Measurements from ENCODE around the gene ATP9A.

Gene ATP9A

GRCh38 chr20:51583499-51583898, 184.7 kb downstream of the ATP9A start:
- no peak for DNase-seq (ENCODE audit: low spot score)
- H3K27ac ChIP-seq: no peak overlapping the region
- H3K4me3 ChIP-seq: no peak overlapping the region
- no peak for TF ChIP-seq CTCF (IDR thresholded peaks at IDR 0.05)

- H3K27ac ChIP-seq: no peak overlapping the region
Measured at GRCh38 chr20:51583073-51583472, 185.1 kb downstream of the ATP9A start.

GRCh38 chr20:51581571-51581970, 186.6 kb downstream of the ATP9A start:
- DNase-seq (ENCODE audit: low spot score): no peak
- Histone ChIP-seq H3K4me3 (no peak overlapping the region), H3K27ac (no peak overlapping the region)
- no peak for TF ChIP-seq CTCF (IDR thresholded peaks at IDR 0.05)

More at GRCh38 chr20:51583073-51583472, 185.1 kb downstream of the ATP9A start:
- no peak for DNase-seq (ENCODE audit: low spot score)
- no peak for TF ChIP-seq CTCF (IDR thresholded peaks at IDR 0.05)
- no peak overlapping the region for H3K4me3 ChIP-seq

GRCh38 chr20:51579137-51579536, 189.1 kb downstream of the ATP9A start:
- Histone ChIP-seq H3K4me3 (no peak overlapping the region), H3K27ac (no peak overlapping the region)
- no peak for TF ChIP-seq CTCF (IDR thresholded peaks at IDR 0.05)
- no peak for DNase-seq (ENCODE audit: low spot score)

- Histone ChIP-seq H3K4me3 (no peak overlapping the region), H3K27ac (no peak overlapping the region)
- no peak for DNase-seq (ENCODE audit: low spot score)
- TF ChIP-seq CTCF (IDR thresholded peaks at IDR 0.05): no peak
Measured at GRCh38 chr20:51578145-51578459, 190.1 kb downstream of the ATP9A start.

GRCh38 chr20:51577432-51578144, 190.6 kb downstream of the ATP9A start:
- Histone ChIP-seq H3K27ac (no peak overlapping the region), H3K4me3 (no peak overlapping the region)
- DNase-seq (ENCODE audit: low spot score): no peak
- no peak for TF ChIP-seq CTCF (IDR thresholded peaks at IDR 0.05)

- no peak overlapping the region for H3K4me3 ChIP-seq
Measured at GRCh38 chr20:51575486-51575885, 192.7 kb downstream of the ATP9A start.

More at GRCh38 chr20:51575486-51575885, 192.7 kb downstream of the ATP9A start:
- no peak for DNase-seq (ENCODE audit: low spot score)
- TF ChIP-seq CTCF (IDR thresholded peaks at IDR 0.05): no peak
- H3K27ac ChIP-seq: no peak overlapping the region

All from coronary artery (tissue), 2 donors.